ENCODE data around the gene NINL.

DNA sequence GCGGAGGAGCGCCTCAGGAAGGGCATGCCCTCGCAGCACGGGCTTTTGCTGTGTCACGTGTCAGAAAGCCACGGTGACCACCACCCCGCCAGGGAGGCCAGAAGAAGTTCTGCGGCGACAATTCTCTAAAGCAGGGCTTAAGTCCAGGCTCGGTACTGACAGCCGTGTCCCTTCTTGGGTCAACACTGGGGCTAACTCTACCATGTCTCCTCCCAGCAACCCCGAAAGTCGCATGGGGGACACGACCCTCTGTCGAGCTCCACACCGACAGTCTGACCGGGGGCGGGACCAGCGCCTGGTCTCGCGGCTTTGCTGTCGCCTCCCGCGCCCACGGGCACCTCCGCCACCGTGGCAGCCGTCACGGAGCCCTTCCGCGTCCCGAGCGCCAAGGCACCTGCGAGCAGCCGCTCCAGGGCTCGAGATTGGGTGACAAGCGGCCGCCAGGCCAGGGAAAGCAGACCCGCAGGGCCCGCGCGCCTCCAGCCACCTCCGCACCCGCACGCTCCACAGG lies 37.9 kb upstream of the NINL start:
- peak in 1 of 2 donors; percentile 33 for TF ChIP-seq POLR2A (IDR thresholded peaks at IDR 0.05)
- TF ChIP-seq, protein P1, sequence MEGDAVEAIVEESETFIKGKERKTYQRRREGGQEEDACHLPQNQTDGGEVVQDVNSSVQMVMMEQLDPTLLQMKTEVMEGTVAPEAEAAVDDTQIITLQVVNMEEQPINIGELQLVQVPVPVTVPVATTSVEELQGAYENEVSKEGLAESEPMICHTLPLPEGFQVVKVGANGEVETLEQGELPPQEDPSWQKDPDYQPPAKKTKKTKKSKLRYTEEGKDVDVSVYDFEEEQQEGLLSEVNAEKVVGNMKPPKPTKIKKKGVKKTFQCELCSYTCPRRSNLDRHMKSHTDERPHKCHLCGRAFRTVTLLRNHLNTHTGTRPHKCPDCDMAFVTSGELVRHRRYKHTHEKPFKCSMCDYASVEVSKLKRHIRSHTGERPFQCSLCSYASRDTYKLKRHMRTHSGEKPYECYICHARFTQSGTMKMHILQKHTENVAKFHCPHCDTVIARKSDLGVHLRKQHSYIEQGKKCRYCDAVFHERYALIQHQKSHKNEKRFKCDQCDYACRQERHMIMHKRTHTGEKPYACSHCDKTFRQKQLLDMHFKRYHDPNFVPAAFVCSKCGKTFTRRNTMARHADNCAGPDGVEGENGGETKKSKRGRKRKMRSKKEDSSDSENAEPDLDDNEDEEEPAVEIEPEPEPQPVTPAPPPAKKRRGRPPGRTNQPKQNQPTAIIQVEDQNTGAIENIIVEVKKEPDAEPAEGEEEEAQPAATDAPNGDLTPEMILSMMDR (IDR thresholded peaks at IDR 0.05), result no peak

Measured in Peyer's patch (tissue), 4 donors.